Endothelial cell (in vitro differentiated cells): ENCODE measurements around the gene ELAVL1. TPM values are rescaled to one million over a fixed set of nuclear protein-coding genes. Genes with fewer than 3 reads are reported as not detected.

ENCODE experiments used
- DNase-seq: peaks from one replicate; pipeline ENCODE4 v3.0.0; 2021; ENCODE audit warnings: low spot score
- H3K27ac Mint-ChIP-seq: one replicate; pipeline ENCODE4 v1.8.0; 2021; ENCODE audit warnings: mixed read lengths, inconsistent platforms; ENCODE audit not compliant: unreplicated experiment
- H3K27me3 Mint-ChIP-seq: one replicate; pipeline ENCODE4 v1.8.0; 2021; ENCODE audit warnings: mild to moderate bottlenecking, moderate library complexity, mixed read lengths, inconsistent platforms; ENCODE audit not compliant: unreplicated experiment
- H3K36me3 Mint-ChIP-seq: one replicate; pipeline ENCODE4 v1.8.0; 2021; ENCODE audit warnings: mild to moderate bottlenecking, low read depth, mixed read lengths, inconsistent platforms; ENCODE audit not compliant: unreplicated experiment
- H3K4me1 Mint-ChIP-seq: one replicate; pipeline ENCODE4 v1.8.0; 2021; ENCODE audit warnings: mild to moderate bottlenecking, mixed read lengths, inconsistent platforms; ENCODE audit not compliant: unreplicated experiment
- H3K4me3 Mint-ChIP-seq: one replicate; pipeline ENCODE4 v1.8.0; 2021; ENCODE audit warnings: mild to moderate bottlenecking, mixed read lengths, inconsistent platforms; ENCODE audit not compliant: unreplicated experiment
- H3K9me3 Mint-ChIP-seq: one replicate; pipeline ENCODE4 v1.8.0; 2021; ENCODE audit warnings: mixed read lengths, inconsistent platforms; ENCODE audit not compliant: unreplicated experiment
- CTCF ChIP-seq: fragments of 200-600 bp; sonication (generic); IDR thresholded peaks from one replicate; pipeline ENCODE4 v1.5.0; 2021; ENCODE audit warnings: antibody characterized with exemption; ENCODE audit not compliant: unreplicated experiment
- total RNA-seq: library from RNA; stranded (reverse); fragmentation: NEBNext Ultra II Directional; extraction: Animal tissue kit (Norgen Biotek cat#: 25700); gene quantifications from one replicate; pipeline ENCODE4 v1.2.1, GENCODE V29; 2021; ENCODE audit not compliant: unreplicated experiment

ELAVL1 gene
- total RNA-seq, 1 donor from 2014 or later: 135 TPM

GRCh38 chr19:8046569-8047165, 41.2 kb upstream of the ELAVL1 start:
- Mint-ChIP-seq H3K4me1 (no peaks in the 10 kb centered on the region), H3K9me3 (no peaks in the 10 kb centered on the region), H3K27me3 (no peaks in the 10 kb centered on the region), H3K27ac (no peak overlapping the region), H3K4me3 (no peak overlapping the region), H3K36me3 (no peaks in the 10 kb centered on the region)
- TF ChIP-seq CTCF: no peak
- no peak for DNase-seq

- H3K27ac Mint-ChIP-seq: no peak overlapping the region
- TF ChIP-seq CTCF: no peak
These were observed 40.6 kb upstream of the ELAVL1 start for GRCh38 chr19:8045872-8046568.

GRCh38 chr19:8044018-8044417, 38.6 kb upstream of the ELAVL1 start:
- H3K27ac Mint-ChIP-seq: no peak overlapping the region
- H3K4me1 Mint-ChIP-seq: no peaks in the 10 kb centered on the region
- no peaks in the 10 kb centered on the region for H3K36me3 Mint-ChIP-seq
- no peaks in the 10 kb centered on the region for H3K27me3 Mint-ChIP-seq
- no peak overlapping the region for H3K4me3 Mint-ChIP-seq
- TF ChIP-seq CTCF: no peak
- H3K9me3 Mint-ChIP-seq: no peaks in the 10 kb centered on the region
- no peak for DNase-seq

More at GRCh38 chr19:8045872-8046568, 40.6 kb upstream of the ELAVL1 start:
- Mint-ChIP-seq H3K9me3 (no peaks in the 10 kb centered on the region), H3K4me3 (no peak overlapping the region), H3K36me3 (no peaks in the 10 kb centered on the region), H3K4me1 (no peaks in the 10 kb centered on the region), H3K27me3 (no peaks in the 10 kb centered on the region)
- no peak for DNase-seq

GRCh38 chr19:8042900-8043299, 37.5 kb upstream of the ELAVL1 start:
- Mint-ChIP-seq H3K27ac (no peak overlapping the region), H3K36me3 (no peaks in the 10 kb centered on the region), H3K4me1 (no peaks in the 10 kb centered on the region), H3K27me3 (no peaks in the 10 kb centered on the region), H3K4me3 (no peak overlapping the region), H3K9me3 (no peaks in the 10 kb centered on the region)
- no peak for DNase-seq
- no peak for TF ChIP-seq CTCF

- no peak for DNase-seq
- Mint-ChIP-seq H3K36me3 (no peaks in the 10 kb centered on the region), H3K9me3 (no peaks in the 10 kb centered on the region), H3K27me3 (peaks cover 3% of the 10 kb centered on the region), H3K27ac (no peak overlapping the region), H3K4me3 (no peak overlapping the region), H3K4me1 (peaks cover 2% of the 10 kb centered on the region)
- no peak for TF ChIP-seq CTCF
These were observed 36.1 kb upstream of the ELAVL1 start for GRCh38 chr19:8041531-8041931.
